Upper lobe of left lung (tissue), 4 donors: ENCODE measurements around the gene UBL4A.

Experiments used
- CTCF ChIP-seq, 6 experiments: fragments of 450-650 bp in 4 of 6; fragments of 200-600 bp in 2 of 6; sonication (generic) in 2 of 6; IDR thresholded peaks; one replicate each; pipeline ENCODE4 v1.5.1; 2016 to 2019; ENCODE audit warnings: antibody characterized with exemption in 6 of 6
- POLR2A ChIP-seq, 4 donors: fragments of 450-650 bp; IDR thresholded peaks; one replicate each; pipeline ENCODE4 v1.5.1; 2016 to 2017; ENCODE audit warnings: antibody characterized with exemption in 4 of 4, mild to moderate bottlenecking in 2 of 4
- POLR2AphosphoS5 ChIP-seq, 2 donors: sonication (generic); formaldehyde crosslinking; IDR thresholded peaks; one replicate each; pipeline ENCODE4 v1.5.1; 2017; ENCODE audit warnings: antibody characterized with exemption in 2 of 2

GRCh38 chrX:154515090-154515965 is 28.9 kb upstream of the UBL4A start:
- TF ChIP-seq CTCF (IDR thresholded peaks at IDR 0.05) (no peak), POLR2A (IDR thresholded peaks at IDR 0.05) (no peak), POLR2AphosphoS5 (IDR thresholded peaks at IDR 0.05) (no peak)
